ENCODE results near the gene MRC2.

MRC2 gene

GRCh38 chr17:62666061-62666800 lies 38.8 kb downstream of the MRC2 start:
- Histone ChIP-seq H3K4me3 (ENCODE audit: low read depth, low read length) (no peak overlapping the region), H3K36me3 (ENCODE audit: control insufficient read depth, insufficient read depth, low read length) (no peaks in the 10 kb centered on the region), H3K27ac (ENCODE audit: low read depth, low read length) (no peak overlapping the region), H3K9me3 (ENCODE audit: control insufficient read depth, insufficient read depth, low read length) (no peaks in the 10 kb centered on the region), H3K9ac (ENCODE audit: low read depth, low read length) (no peak overlapping the region), H3K4me1 (ENCODE audit: control insufficient read depth, insufficient read depth, low read length) (no peaks in the 10 kb centered on the region), H3K27me3 (ENCODE audit: control insufficient read depth, insufficient read depth, low read length) (no peaks in the 10 kb centered on the region)

GRCh38 chr17:62666801-62667591 lies 39.5 kb downstream of the MRC2 start:
- Histone ChIP-seq H3K9ac (ENCODE audit: low read depth, low read length) (no peak overlapping the region), H3K36me3 (ENCODE audit: control insufficient read depth, insufficient read depth, low read length) (no peaks in the 10 kb centered on the region), H3K4me1 (ENCODE audit: control insufficient read depth, insufficient read depth, low read length) (no peaks in the 10 kb centered on the region), H3K4me3 (ENCODE audit: low read depth, low read length) (no peak overlapping the region), H3K27ac (ENCODE audit: low read depth, low read length) (no peak overlapping the region), H3K9me3 (ENCODE audit: control insufficient read depth, insufficient read depth, low read length) (no peaks in the 10 kb centered on the region), H3K27me3 (ENCODE audit: control insufficient read depth, insufficient read depth, low read length) (no peaks in the 10 kb centered on the region)

GRCh38 chr17:62668091-62668804 lies 40.8 kb downstream of the MRC2 start:
- no peaks in the 10 kb centered on the region for H3K36me3 ChIP-seq (ENCODE audit: control insufficient read depth, insufficient read depth, low read length)
- H3K4me1 ChIP-seq (ENCODE audit: control insufficient read depth, insufficient read depth, low read length), result no peaks in the 10 kb centered on the region
- no peaks in the 10 kb centered on the region for H3K9me3 ChIP-seq (ENCODE audit: control insufficient read depth, insufficient read depth, low read length)
- H3K27me3 ChIP-seq (ENCODE audit: control insufficient read depth, insufficient read depth, low read length), result no peaks in the 10 kb centered on the region
- H3K4me3 ChIP-seq (ENCODE audit: low read depth, low read length), result no peak overlapping the region
- H3K9ac ChIP-seq (ENCODE audit: low read depth, low read length), result no peak overlapping the region
- no peak overlapping the region for H3K27ac ChIP-seq (ENCODE audit: low read depth, low read length)

- Histone ChIP-seq H3K27ac (ENCODE audit: low read depth, low read length) (no peak overlapping the region), H3K27me3 (ENCODE audit: control insufficient read depth, insufficient read depth, low read length) (no peaks in the 10 kb centered on the region), H3K9me3 (ENCODE audit: control insufficient read depth, insufficient read depth, low read length) (no peaks in the 10 kb centered on the region), H3K4me3 (ENCODE audit: low read depth, low read length) (no peak overlapping the region), H3K36me3 (ENCODE audit: control insufficient read depth, insufficient read depth, low read length) (no peaks in the 10 kb centered on the region), H3K9ac (ENCODE audit: low read depth, low read length) (no peak overlapping the region), H3K4me1 (ENCODE audit: control insufficient read depth, insufficient read depth, low read length) (no peaks in the 10 kb centered on the region)
Measured at GRCh38 chr17:62670202-62670821, 42.8 kb downstream of the MRC2 start.

GRCh38 chr17:62671553-62671952 lies 44.1 kb downstream of the MRC2 start:
- Histone ChIP-seq H3K4me1 (ENCODE audit: control insufficient read depth, insufficient read depth, low read length) (no peaks in the 10 kb centered on the region), H3K36me3 (ENCODE audit: control insufficient read depth, insufficient read depth, low read length) (no peaks in the 10 kb centered on the region; the same call in 1 of the 2 replicates), H3K27me3 (ENCODE audit: control insufficient read depth, insufficient read depth, low read length) (no peaks in the 10 kb centered on the region), H3K27ac (ENCODE audit: low read depth, low read length) (no peak overlapping the region), H3K9ac (ENCODE audit: low read depth, low read length) (no peak overlapping the region), H3K9me3 (ENCODE audit: control insufficient read depth, insufficient read depth, low read length) (no peaks in the 10 kb centered on the region), H3K4me3 (ENCODE audit: low read depth, low read length) (no peak overlapping the region)

GRCh38 chr17:62672957-62673356 lies 45.5 kb downstream of the MRC2 start:
- H3K4me3 ChIP-seq (ENCODE audit: low read depth, low read length), result no peak overlapping the region
- no peaks in the 10 kb centered on the region for H3K27me3 ChIP-seq (ENCODE audit: control insufficient read depth, insufficient read depth, low read length)
- no peaks in the 10 kb centered on the region for H3K9me3 ChIP-seq (ENCODE audit: control insufficient read depth, insufficient read depth, low read length)
- H3K36me3 ChIP-seq (ENCODE audit: control insufficient read depth, insufficient read depth, low read length), result no peaks in the 10 kb centered on the region; the same call in 1 of the 2 replicates
- no peak overlapping the region for H3K27ac ChIP-seq (ENCODE audit: low read depth, low read length)
- no peak overlapping the region for H3K9ac ChIP-seq (ENCODE audit: low read depth, low read length)
- H3K4me1 ChIP-seq (ENCODE audit: control insufficient read depth, insufficient read depth, low read length), result no peaks in the 10 kb centered on the region

GRCh38 chr17:62673614-62674362 lies 46.3 kb downstream of the MRC2 start:
- H3K4me3 ChIP-seq (ENCODE audit: low read depth, low read length), result no peak overlapping the region
- no peak overlapping the region for H3K27ac ChIP-seq (ENCODE audit: low read depth, low read length)
- no peaks in the 10 kb centered on the region for H3K9me3 ChIP-seq (ENCODE audit: control insufficient read depth, insufficient read depth, low read length)
- no peaks in the 10 kb centered on the region for H3K4me1 ChIP-seq (ENCODE audit: control insufficient read depth, insufficient read depth, low read length)
- H3K9ac ChIP-seq (ENCODE audit: low read depth, low read length), result no peak overlapping the region
- no peaks in the 10 kb centered on the region for H3K27me3 ChIP-seq (ENCODE audit: control insufficient read depth, insufficient read depth, low read length)
- H3K36me3 ChIP-seq (ENCODE audit: control insufficient read depth, insufficient read depth, low read length), result no peaks in the 10 kb centered on the region; the same call in 1 of the 2 replicates

GRCh38 chr17:62674363-62674739 lies 46.9 kb downstream of the MRC2 start:
- Histone ChIP-seq H3K9me3 (ENCODE audit: control insufficient read depth, insufficient read depth, low read length) (no peaks in the 10 kb centered on the region), H3K27me3 (ENCODE audit: control insufficient read depth, insufficient read depth, low read length) (no peaks in the 10 kb centered on the region), H3K9ac (ENCODE audit: low read depth, low read length) (no peak overlapping the region), H3K36me3 (ENCODE audit: control insufficient read depth, insufficient read depth, low read length) (no peaks in the 10 kb centered on the region; the same call in 1 of the 2 replicates), H3K27ac (ENCODE audit: low read depth, low read length) (no peak overlapping the region), H3K4me3 (ENCODE audit: low read depth, low read length) (no peak overlapping the region), H3K4me1 (ENCODE audit: control insufficient read depth, insufficient read depth, low read length) (no peaks in the 10 kb centered on the region)

- Histone ChIP-seq H3K9me3 (ENCODE audit: control insufficient read depth, insufficient read depth, low read length) (no peaks in the 10 kb centered on the region), H3K4me1 (ENCODE audit: control insufficient read depth, insufficient read depth, low read length) (no peaks in the 10 kb centered on the region), H3K9ac (ENCODE audit: low read depth, low read length) (no peak overlapping the region), H3K4me3 (ENCODE audit: low read depth, low read length) (no peak overlapping the region), H3K27me3 (ENCODE audit: control insufficient read depth, insufficient read depth, low read length) (no peaks in the 10 kb centered on the region), H3K27ac (ENCODE audit: low read depth, low read length) (no peak overlapping the region), H3K36me3 (ENCODE audit: control insufficient read depth, insufficient read depth, low read length) (no peaks in the 10 kb centered on the region; the same call in 1 of the 2 replicates)
Measured at GRCh38 chr17:62674841-62675240, 47.4 kb downstream of the MRC2 start.

- no peak overlapping the region for H3K4me3 ChIP-seq (ENCODE audit: low read depth, low read length)
- no peak overlapping the region for H3K27ac ChIP-seq (ENCODE audit: low read depth, low read length)
- no peaks in the 10 kb centered on the region; the same call in 1 of the 2 replicates for H3K36me3 ChIP-seq (ENCODE audit: control insufficient read depth, insufficient read depth, low read length)
- H3K27me3 ChIP-seq (ENCODE audit: control insufficient read depth, insufficient read depth, low read length), result no peaks in the 10 kb centered on the region
- no peaks in the 10 kb centered on the region for H3K9me3 ChIP-seq (ENCODE audit: control insufficient read depth, insufficient read depth, low read length)
- H3K4me1 ChIP-seq (ENCODE audit: control insufficient read depth, insufficient read depth, low read length), result no peaks in the 10 kb centered on the region
- no peak overlapping the region for H3K9ac ChIP-seq (ENCODE audit: low read depth, low read length)
Measured at GRCh38 chr17:62675260-62675659, 47.8 kb downstream of the MRC2 start.

Measured in HUES48 (cell line).